OCI-LY7 (cell line): Measurements from ENCODE around the gene SLC25A26. TPM values are rescaled to one million over a fixed set of nuclear protein-coding genes. Genes with fewer than 3 reads are reported as not detected.
"Not testable (repeated sequence)": the region's sequence is repeated elsewhere in the genome, so short reads cannot be mapped to it uniquely, and the experiment has no call there.

Experiments used
- BruUV-seq: library from RNA; stranded (reverse); fragments of 400-500 nt; replicated peaks from 2 replicates; lab custom pipeline; 2021; lab: Mats Ljungman, UMichigan
- CTCF ChIA-PET: fragments of 300-600 bp; sonication (Branson Sonifier 250); formaldehyde crosslinking; loops from one replicate; lab custom pipeline; 2022; ENCODE audit warnings: antibody characterized with exemption; ENCODE audit not compliant: unreplicated experiment; lab: Charles Lee
- POLR2A ChIA-PET: fragments of 300-600 bp; sonication (Branson Sonifier 250); formaldehyde crosslinking; loops from one replicate; lab custom pipeline; 2022; ENCODE audit warnings: antibody characterized with exemption; lab: Charles Lee
- DNase-seq: peaks from one replicate; pipeline ENCODE4 v3.0.0-alpha.2; 2015; ENCODE audit warnings: low spot score
- H2AFZ ChIP-seq: fragments of 200-600 bp; sonication (generic), shearing (Covaris generic); 2 replicates; pipeline ENCODE4 v1.6.1; 2014; ENCODE audit warnings: mild to moderate bottlenecking, antibody characterized with exemption, low read length, moderate library complexity
- H3K27ac ChIP-seq: fragments of 200-600 bp; sonication (generic); 2 replicates; pipeline ENCODE4 v1.5.1; 2014; ENCODE audit warnings: mixed run types, low read depth, mild to moderate bottlenecking, moderate library complexity, low read length, inconsistent platforms; ENCODE audit not compliant: poor library complexity, severe bottlenecking
- H3K36me3 ChIP-seq: fragments of 200-600 bp; sonication (generic); 2 replicates; pipeline ENCODE4 v1.6.1; 2014; ENCODE audit warnings: mild to moderate bottlenecking, antibody characterized with exemption, low read length, moderate library complexity, mixed read lengths; ENCODE audit not compliant: insufficient read depth
- H3K4me1 ChIP-seq: fragments of 200-600 bp; sonication (generic); 2 replicates; pipeline ENCODE4 v1.5.1; 2014; ENCODE audit warnings: mild to moderate bottlenecking, low read length; ENCODE audit not compliant: insufficient read depth, poor library complexity, severe bottlenecking
- H3K4me2 ChIP-seq: fragments of 200-600 bp; sonication (generic); 2 replicates; pipeline ENCODE4 v1.6.1; 2014; ENCODE audit warnings: mild to moderate bottlenecking, low read length
- H3K4me3 ChIP-seq: fragments of 200-600 bp; sonication (generic); 2 replicates; pipeline ENCODE4 v1.5.1; 2014; ENCODE audit warnings: mild to moderate bottlenecking, low read depth, low read length; ENCODE audit not compliant: poor library complexity, severe bottlenecking
- H3K79me2 ChIP-seq: fragments of 200-600 bp; sonication (generic); 2 replicates; pipeline ENCODE4 v1.6.1; 2016; ENCODE audit warnings: low read depth, mild to moderate bottlenecking, low read length, moderate library complexity, mixed read lengths; ENCODE audit not compliant: insufficient read depth
- H3K9me2 ChIP-seq: fragments of 200-600 bp; sonication (generic); 2 replicates; pipeline ENCODE4 v1.6.1; 2016; ENCODE audit warnings: mild to moderate bottlenecking, low read length, mixed read lengths; ENCODE audit not compliant: insufficient read depth
- H3K9me3 ChIP-seq: fragments of 200-600 bp; sonication (generic); 2 replicates; pipeline ENCODE4 v1.6.1; 2014; ENCODE audit warnings: mild to moderate bottlenecking, mixed run types, low read length, mixed read lengths
- H4K20me1 ChIP-seq: fragments of 200-600 bp; sonication (generic); 2 replicates; pipeline ENCODE4 v1.6.1; 2014; ENCODE audit warnings: mild to moderate bottlenecking, antibody characterized with exemption, low read length, moderate library complexity, mixed read lengths; ENCODE audit not compliant: insufficient read depth
- EZH2phosphoT487 ChIP-seq: fragments of 200-600 bp; sonication (generic); IDR thresholded peaks from 2 replicates; pipeline ENCODE4 v1.6.1; 2018; ENCODE audit warnings: low read depth, borderline replicate concordance, mild to moderate bottlenecking, mixed run types, antibody characterized with exemption, low read length, moderate library complexity, mixed read lengths
- intact Hi-C: fragments of 100-400 bp; cut with micrococcal nuclease; formaldehyde crosslinking; loops from one replicate; pipeline ENCODE4 v1.10.0; 2022; ENCODE audit not compliant: unreplicated experiment
- total RNA-seq, 2 experiments: library from RNA; depleted of rRNA in 1 of 2; stranded (reverse); fragments of >200 nt in 1 of 2; shearing (Covaris generic) in 1 of 2; gene quantifications; 2 replicates each; pipeline ENCODE4 v1.2.3, GENCODE V29; 2014 to 2022
- TF ChIP-seq, protein P1 (sequence below): fragments of 200-600 bp; sonication (generic); conservative IDR thresholded peaks from 2 replicates; pipeline ENCODE4 v1.5.1; 2014; ENCODE audit warnings: mild to moderate bottlenecking, antibody characterized with exemption, low read length, moderate library complexity, mixed read lengths

The SLC25A26 gene
- total RNA-seq, 2 experiments from 2014 or later: 9.8 to 14.2 TPM

- Histone ChIP-seq H3K9me2 (no peaks in the 10 kb centered on the region), H2AFZ (no peak overlapping the region), H3K4me2 (no peak overlapping the region), H3K4me1 (no peaks in the 10 kb centered on the region), H3K27ac (no peak overlapping the region), H3K36me3 (no peaks in the 10 kb centered on the region), H3K79me2 (no peaks in the 10 kb centered on the region), H3K9me3 (no peaks in the 10 kb centered on the region), H3K4me3 (no peak overlapping the region), H4K20me1 (no peaks in the 10 kb centered on the region)
- peak; percentile 77 for DNase-seq
- intact Hi-C loops: loop anchor here (1.0 to 5.0 kb wide), 4 partner anchors 96 to 540 kb away; no protein-coding TSS in a partner anchor
- BruUV-seq: no TSS peak
- TF ChIP-seq, protein P1, sequence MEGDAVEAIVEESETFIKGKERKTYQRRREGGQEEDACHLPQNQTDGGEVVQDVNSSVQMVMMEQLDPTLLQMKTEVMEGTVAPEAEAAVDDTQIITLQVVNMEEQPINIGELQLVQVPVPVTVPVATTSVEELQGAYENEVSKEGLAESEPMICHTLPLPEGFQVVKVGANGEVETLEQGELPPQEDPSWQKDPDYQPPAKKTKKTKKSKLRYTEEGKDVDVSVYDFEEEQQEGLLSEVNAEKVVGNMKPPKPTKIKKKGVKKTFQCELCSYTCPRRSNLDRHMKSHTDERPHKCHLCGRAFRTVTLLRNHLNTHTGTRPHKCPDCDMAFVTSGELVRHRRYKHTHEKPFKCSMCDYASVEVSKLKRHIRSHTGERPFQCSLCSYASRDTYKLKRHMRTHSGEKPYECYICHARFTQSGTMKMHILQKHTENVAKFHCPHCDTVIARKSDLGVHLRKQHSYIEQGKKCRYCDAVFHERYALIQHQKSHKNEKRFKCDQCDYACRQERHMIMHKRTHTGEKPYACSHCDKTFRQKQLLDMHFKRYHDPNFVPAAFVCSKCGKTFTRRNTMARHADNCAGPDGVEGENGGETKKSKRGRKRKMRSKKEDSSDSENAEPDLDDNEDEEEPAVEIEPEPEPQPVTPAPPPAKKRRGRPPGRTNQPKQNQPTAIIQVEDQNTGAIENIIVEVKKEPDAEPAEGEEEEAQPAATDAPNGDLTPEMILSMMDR: peak; percentile 94
- no peak for TF ChIP-seq EZH2phosphoT487
- ChIA-PET POLR2A (interaction anchor here (0.6 kb wide), 2 partner anchors 23 to 540 kb away, joined by 3 read pairs; no protein-coding TSS in a partner anchor), CTCF (interaction anchor here (0.6 kb wide), 1 partner anchor 23 kb away, joined by 3 read pairs; no protein-coding TSS in a partner anchor)
Observed at GRCh38 chr3:66276705-66277274, 56.0 kb downstream of the SLC25A26 start.

GRCh38 chr3:66279168-66279567 is 58.4 kb downstream of the SLC25A26 start:
- BruUV-seq: no TSS peak
- POLR2A ChIA-PET: no interaction called here
- CTCF ChIA-PET: no interaction called here

GRCh38 chr3:66280304-66280703 is 59.5 kb downstream of the SLC25A26 start:
- no peak for TF ChIP-seq EZH2phosphoT487
- TF ChIP-seq, protein P1: no peak
- no peak overlapping the region for H3K4me2 ChIP-seq
- H3K4me3 ChIP-seq: no peak overlapping the region
- H3K4me1 ChIP-seq: peaks cover under 1% of the 10 kb centered on the region
- DNase-seq: no peak
- H3K36me3 ChIP-seq: no peaks in the 10 kb centered on the region
- POLR2A ChIA-PET: no interaction called here
- CTCF ChIA-PET: no interaction called here
- no TSS peak for BruUV-seq
- H3K9me3 ChIP-seq: no peaks in the 10 kb centered on the region
- no peaks in the 10 kb centered on the region for H3K9me2 ChIP-seq
- H3K79me2 ChIP-seq: no peaks in the 10 kb centered on the region
- intact Hi-C loops: no loop called here
- H2AFZ ChIP-seq: no peak overlapping the region
- no peak overlapping the region for H3K27ac ChIP-seq
- H4K20me1 ChIP-seq: no peaks in the 10 kb centered on the region

More at GRCh38 chr3:66279168-66279567, 58.4 kb downstream of the SLC25A26 start:
- Histone ChIP-seq H4K20me1 (no peaks in the 10 kb centered on the region), H2AFZ (no peak overlapping the region), H3K9me2 (no peaks in the 10 kb centered on the region), H3K36me3 (no peaks in the 10 kb centered on the region), H3K4me3 (no peak overlapping the region), H3K4me2 (no peak overlapping the region), H3K9me3 (no peaks in the 10 kb centered on the region), H3K27ac (no peak overlapping the region), H3K79me2 (no peaks in the 10 kb centered on the region), H3K4me1 (no peaks in the 10 kb centered on the region)
- TF ChIP-seq EZH2phosphoT487: no peak
- TF ChIP-seq, protein P1: no peak
- intact Hi-C loops: loop anchor here (5.0 kb wide), 1 partner anchor 218 kb away; no protein-coding TSS in a partner anchor
- no peak for DNase-seq

GRCh38 chr3:66291922-66292321 is 71.1 kb downstream of the SLC25A26 start:
- H2AFZ ChIP-seq, H3K36me3 ChIP-seq, H3K4me3 ChIP-seq, CTCF ChIA-PET, DNase-seq, H3K9me2 ChIP-seq, intact Hi-C loops, POLR2A ChIA-PET, H3K9me3 ChIP-seq, H3K79me2 ChIP-seq, H4K20me1 ChIP-seq, BruUV-seq, H3K4me2 ChIP-seq, H3K27ac ChIP-seq: not testable (repeated sequence)
- peaks cover 11% of the 10 kb centered on the region for H3K4me1 ChIP-seq
